A549 (cell line): Measurements from ENCODE around the gene GFM2. TPM values are rescaled to one million over a fixed set of nuclear protein-coding genes. Genes with fewer than 3 reads are reported as not detected.
A peak's percentile ranks its signal among the peaks of the same experiment; 100 is the strongest.

Experiments used
- ATAC-seq, 2 experiments: fragments of 200-7000 bp in 1 of 2; fragments of >200 bp in 1 of 2; cut with Nextera tagmentation in 1 of 2; cut with Tn5 transposase in 1 of 2; 3 replicates each; pipeline versions ENCODE4 v1.8.0 to v1.9.1; 2018 to 2020; ENCODE audit warnings: mild to moderate bottlenecking in 1 of 2, moderate library complexity in 1 of 2
- CTCF ChIA-PET: fragments of 300-600 bp; sonication (Branson Sonifier 250); formaldehyde crosslinking; extraction: SDS; loops from one replicate; lab custom pipeline; 2021; ENCODE audit warnings: antibody characterized with exemption, inconsistent platforms; lab: Yijun Ruan, JAX
- POLR2A ChIA-PET: fragments of 350-600 bp; formaldehyde crosslinking; extraction: SDS; loops from one replicate; lab custom pipeline; 2021; ENCODE audit warnings: antibody characterized with exemption, inconsistent platforms; lab: Yijun Ruan, JAX
- DNase-seq, 2 experiments: peaks; one replicate each; pipeline versions ENCODE4 v3.0.0 to v3.0.0-alpha.2; 2011 to 2016; ENCODE audit warnings: low read depth in 1 of 2, low spot score in 1 of 2
- FAIRE-seq: peaks from 2 replicates; lab custom pipeline; 2011; peaks lifted over from hg19 to GRCh38; lab: Jason Lieb, UNC
- H3K27ac ChIP-seq, 2 experiments: fragments of >200 bp; sonication (Bioruptor Twin); formaldehyde crosslinking; 3 replicates each; pipeline ENCODE4 v1.5.1; 2016 to 2017
- H3K4me1 ChIP-seq: fragments of >200 bp; sonication (Bioruptor Twin); formaldehyde crosslinking; 3 replicates; pipeline ENCODE4 v1.6.1; 2016
- H3K4me2 ChIP-seq: fragments of >200 bp; sonication (Bioruptor Twin); formaldehyde crosslinking; 3 replicates; pipeline ENCODE4 v1.6.1; 2016
- H3K4me3 ChIP-seq: fragments of >200 bp; sonication (Bioruptor Twin); formaldehyde crosslinking; 3 replicates; pipeline ENCODE4 v1.5.1; 2016
- H3K9me3 ChIP-seq: fragments of >200 bp; sonication (Bioruptor Twin); formaldehyde crosslinking; 3 replicates; pipeline ENCODE4 v1.6.1; 2016
- BHLHE40 ChIP-seq: IDR thresholded peaks from 2 replicates; pipeline ENCODE4 v1.6.1; 2012; ENCODE audit warnings: low read depth, low read length, inconsistent platforms
- CEBPB ChIP-seq, 2 experiments: fragments of >200 bp in 1 of 2; sonication (Bioruptor Twin) in 1 of 2; formaldehyde crosslinking in 1 of 2; IDR thresholded peaks; 2 replicates each; pipeline ENCODE4 v1.6.1; 2012 to 2016
- CHD4 ChIP-seq: fragments of 200-600 bp; sonication (generic); IDR thresholded peaks from 2 replicates; pipeline ENCODE4 v1.6.1; 2016; ENCODE audit warnings: antibody characterized with exemption, mild to moderate bottlenecking, borderline replicate concordance
- EP300 ChIP-seq, 2 experiments: fragments of >200 bp; sonication (Bioruptor Twin); formaldehyde crosslinking; IDR thresholded peaks; 2 replicates in 1 of 2; 3 replicates in 1 of 2; pipeline ENCODE4 v1.6.1; 2016 to 2017
- ESRRA ChIP-seq: fragments of 150-350 bp; IDR thresholded peaks from 2 replicates; pipeline ENCODE4 v1.6.1; 2014; ENCODE audit warnings: mild to moderate bottlenecking, low read length, borderline replicate concordance
- FOSB ChIP-seq: fragments of 250-450 bp; sonication (Bioruptor Pico); IDR thresholded peaks from 2 replicates; pipeline ENCODE4 v1.5.0; 2020; ENCODE audit warnings: mild to moderate bottlenecking, moderate library complexity
- FOSL2 ChIP-seq, 2 experiments: fragments of 450-650 bp in 1 of 2; fragments of >200 bp in 1 of 2; sonication (Bioruptor Twin) in 1 of 2; formaldehyde crosslinking; IDR thresholded peaks; 2 replicates each; pipeline versions ENCODE4 v1.5.0 to v1.6.1; 2016 to 2020; ENCODE audit warnings: mild to moderate bottlenecking in 1 of 2, moderate library complexity in 1 of 2
- FOXS1 ChIP-seq: fragments of 250-450 bp; sonication (Bioruptor Pico); IDR thresholded peaks from 2 replicates; pipeline ENCODE4 v1.5.0; 2020; ENCODE audit warnings: mild to moderate bottlenecking, moderate library complexity
- GATA3 ChIP-seq: IDR thresholded peaks from 2 replicates; pipeline ENCODE4 v1.6.1; 2012; ENCODE audit warnings: borderline replicate concordance
- HEYL ChIP-seq: fragments of 250-450 bp; sonication (Bioruptor Pico); IDR thresholded peaks from 2 replicates; pipeline ENCODE4 v1.8.0; 2021; ENCODE audit warnings: mild to moderate bottlenecking, moderate library complexity
- JUN ChIP-seq, 2 experiments: fragments of >200 bp; sonication (Bioruptor Twin); formaldehyde crosslinking; IDR thresholded peaks; 2 replicates in 1 of 2; 3 replicates in 1 of 2; pipeline ENCODE4 v1.6.1; 2016 to 2017
- JUNB ChIP-seq: fragments of >200 bp; sonication (Bioruptor Twin); formaldehyde crosslinking; IDR thresholded peaks from 2 replicates; pipeline ENCODE4 v1.6.1; 2016
- KDM1A ChIP-seq: fragments of 200-600 bp; sonication (generic); IDR thresholded peaks from 2 replicates; pipeline ENCODE4 v1.6.1; 2016; ENCODE audit warnings: low read depth, mild to moderate bottlenecking
- MAFK ChIP-seq: fragments of 450-650 bp; IDR thresholded peaks from 2 replicates; pipeline ENCODE4 v1.6.1; 2014; ENCODE audit not compliant: partially characterized antibody
- MAX ChIP-seq: IDR thresholded peaks from 2 replicates; pipeline ENCODE4 v1.6.1; 2012
- MAZ ChIP-seq: fragments of 150-350 bp; IDR thresholded peaks from 2 replicates; pipeline ENCODE4 v1.6.1; 2014; ENCODE audit warnings: antibody characterized with exemption, low read depth, low read length, borderline replicate concordance
- NFE2L2 ChIP-seq: fragments of 150-350 bp; conservative IDR thresholded peaks from 2 replicates; pipeline ENCODE4 v1.6.1; 2014; ENCODE audit warnings: low read length
- PBX3 ChIP-seq: IDR thresholded peaks from 2 replicates; pipeline ENCODE4 v1.6.1; 2012
- PHF8 ChIP-seq: fragments of 200-600 bp; sonication (generic); IDR thresholded peaks from 2 replicates; pipeline ENCODE4 v1.6.1; 2016; ENCODE audit warnings: low read depth, mild to moderate bottlenecking, antibody characterized with exemption, moderate library complexity, borderline replicate concordance
- POLR2AphosphoS2 ChIP-seq: conservative IDR thresholded peaks from 2 replicates; pipeline ENCODE4 v1.6.1; 2012; ENCODE audit warnings: low read length, improper control_type of control experiment, inconsistent platforms
- RAD21 ChIP-seq, 2 experiments: fragments of >200 bp in 1 of 2; sonication (Bioruptor Twin) in 1 of 2; formaldehyde crosslinking in 1 of 2; IDR thresholded peaks in 1 of 2; conservative IDR thresholded peaks in 1 of 2; 2 replicates in 1 of 2; 3 replicates in 1 of 2; pipeline ENCODE4 v1.6.1; 2012 to 2018; ENCODE audit warnings: inconsistent platforms in 1 of 2
- RCOR1 ChIP-seq: fragments of 150-350 bp; IDR thresholded peaks from 2 replicates; pipeline ENCODE4 v1.6.1; 2014; ENCODE audit warnings: antibody characterized with exemption, low read length, low read depth
- RFX5 ChIP-seq: fragments of 450-650 bp; IDR thresholded peaks from 2 replicates; pipeline ENCODE4 v1.7.1; 2014; ENCODE audit warnings: antibody characterized with exemption, mild to moderate bottlenecking, moderate library complexity
- RNF2 ChIP-seq: fragments of 200-600 bp; sonication (generic); IDR thresholded peaks from 2 replicates; pipeline ENCODE4 v1.6.1; 2016; ENCODE audit warnings: low read depth, mild to moderate bottlenecking, antibody characterized with exemption, moderate library complexity, borderline replicate concordance
- SMC3 ChIP-seq: fragments of >200 bp; sonication (Bioruptor Twin); formaldehyde crosslinking; IDR thresholded peaks from 3 replicates; pipeline ENCODE4 v1.6.1; 2018; ENCODE audit warnings: inconsistent platforms
- SREBF2 ChIP-seq: fragments of 450-650 bp; IDR thresholded peaks from 2 replicates; pipeline ENCODE4 v1.6.1; 2014; ENCODE audit warnings: mild to moderate bottlenecking, moderate library complexity
- TFCP2L1 ChIP-seq: fragments of 250-450 bp; sonication (Bioruptor Pico); IDR thresholded peaks from 2 replicates; pipeline ENCODE4 v1.5.0; 2021; ENCODE audit warnings: mild to moderate bottlenecking
- TP53 ChIP-seq: fragments of 250-450 bp; sonication (Bioruptor Pico); IDR thresholded peaks from 2 replicates; pipeline ENCODE4 v1.5.0; 2021; ENCODE audit warnings: mild to moderate bottlenecking, moderate library complexity
- ZC3H11A ChIP-seq: fragments of 450-650 bp; IDR thresholded peaks from 2 replicates; pipeline ENCODE4 v1.6.1; 2014; ENCODE audit warnings: antibody characterized with exemption, mild to moderate bottlenecking
- WGBS: methylation state at CpG from one replicate; pipeline ENCODE4 v1.1.6; 2017; ENCODE audit errors: missing lambda C conversion rate; 5-methylcytosine and 5-hydroxymethylcytosine counted together
- polyA plus RNA-seq, 4 experiments: library from polyadenylated mRNA; depleted of rRNA in 3 of 4; stranded (reverse); fragments of >200 nt; fragmentation: RNase III in 1 of 4; extraction: RNeasy Plus Mini Kit Qiagen cat#74134 plus additional on column Dnase treatment in 1 of 4; gene quantifications; 2 replicates in 3 of 4; 3 replicates in 1 of 4; pipeline ENCODE4 v1.2.3, GENCODE V29; 2011 to 2017

The GFM2 gene
- polyA plus RNA-seq, 2 of the 4 experiments (the other 2 are of a cell fraction), result 32.2 to 63.1 TPM

- FAIRE-seq (no peak), ATAC-seq (no peak), DNase-seq (peak in 1 of 2 experiments; percentile 25)
- 0 out of 3 replicates have a peak overlapping the region, but pooled peaks have one; percentile 85 for H3K4me3 ChIP-seq
- peak overlapping the region in 1 of 2 experiments; percentile 90; a peak in 2 of 6 replicates for H3K27ac ChIP-seq
- 72% methylated on average over 9 of the region's 9 CpGs for WGBS
- peak overlapping the region; percentile 81 for H3K4me2 ChIP-seq
- POLR2A ChIA-PET, result no interaction called here
- no peaks in the 10 kb centered on the region for H3K9me3 ChIP-seq
- H3K4me1 ChIP-seq, result peaks cover 59% of the 10 kb centered on the region
- CTCF ChIA-PET, result interaction anchor here (1.9 to 2.2 kb wide), 3 partner anchors 11 to 27 kb away, joined by 6 to 9 read pairs (median 7); no protein-coding TSS in a partner anchor
- TF ChIP-seq PBX3, result no peak
- no peak for TF ChIP-seq NFE2L2
- no peak for TF ChIP-seq KDM1A
- TF ChIP-seq SMC3, result no peak
- no peak for TF ChIP-seq RNF2
- no peak for TF ChIP-seq FOXS1 (CRISPR knock-in tag)
- no peak for TF ChIP-seq ZC3H11A
- TF ChIP-seq TFCP2L1 (CRISPR knock-in tag), result no peak
- TF ChIP-seq CHD4, result no peak
- no peak for TF ChIP-seq CEBPB (IDR thresholded peaks at IDR 0.05)
- no peak for TF ChIP-seq MAX
- TF ChIP-seq POLR2AphosphoS2, result no peak
- no peak for TF ChIP-seq JUN (IDR thresholded peaks at IDR 0.05)
- TF ChIP-seq, all 56 proteins: peak for 0
Observed at GRCh38 chr5:74765201-74765600, 1.7 kb downstream of the GFM2 start.

GRCh38 chr5:74763504-74763903 lies 3.4 kb downstream of the GFM2 start:
- TF ChIP-seq BHLHE40 (no peak), FOSL2 (IDR thresholded peaks at IDR 0.05) (no peak), FOSL2 (CRISPR knock-in tag; IDR thresholded peaks at IDR 0.05) (peak; percentile 74), SMC3 (no peak), ZC3H11A (no peak), ESRRA (no peak), HEYL (no peak), SREBF2 (no peak), EP300 (IDR thresholded peaks at IDR 0.05) (no peak)
- TF ChIP-seq, all 56 proteins: peak for 1
- no peak for FAIRE-seq
- CTCF ChIA-PET, result interaction anchor here (1.9 kb wide), 1 partner anchor 156 kb away, joined by 7 read pairs; no protein-coding TSS in a partner anchor
- ATAC-seq, result no peak
- POLR2A ChIA-PET, result interaction anchor here (1.2 kb wide), 1 partner anchor 10 kb away, joined by 4 read pairs; no protein-coding TSS in a partner anchor
- no peak for DNase-seq
- Histone ChIP-seq H3K9me3 (no peaks in the 10 kb centered on the region), H3K27ac (peak overlapping the region in 1 of 2 experiments; percentile 51; a peak in 3 of 6 replicates), H3K4me1 (peaks cover 59% of the 10 kb centered on the region), H3K4me2 (peak overlapping the region; percentile 81), H3K4me3 (no peak overlapping the region)

GRCh38 chr5:74762599-74762998 lies 4.3 kb downstream of the GFM2 start:
- H3K4me1 ChIP-seq, result peaks cover 55% of the 10 kb centered on the region
- H3K4me2 ChIP-seq, result peak overlapping the region; percentile 81
- peak; percentile 51 to 52; a peak in 3 of 6 replicates for ATAC-seq
- TF ChIP-seq RCOR1 (no peak), TFCP2L1 (CRISPR knock-in tag) (no peak), JUNB (peak; percentile 78), TP53 (CRISPR knock-in tag) (no peak), GATA3 (peak; percentile 64; the same call in 1 of the 2 replicates), SMC3 (no peak), EP300 (IDR thresholded peaks at IDR 0.05) (peak in 1 of 2 experiments; percentile 31; a peak in 1 of 5 replicates), PHF8 (no peak), FOSL2 (IDR thresholded peaks at IDR 0.05) (peak; percentile 80), FOSL2 (CRISPR knock-in tag; IDR thresholded peaks at IDR 0.05) (peak; percentile 90), MAFK (no peak), RFX5 (no peak), RAD21 (conservative IDR thresholded peaks at IDR 0.05 in 1 of 2, IDR thresholded peaks at IDR 0.05 in 1 of 2) (no peak), MAZ (no peak), BHLHE40 (no peak), MAX (no peak), FOSB (no peak), CEBPB (IDR thresholded peaks at IDR 0.05) (peak; percentile 10 to 82; a peak in 2 of 4 replicates), KDM1A (no peak)
- H3K9me3 ChIP-seq, result no peaks in the 10 kb centered on the region
- peak; percentile 58 to 61 for DNase-seq
- ChIA-PET CTCF (interaction anchor here (1.0 to 1.9 kb wide), 2 partner anchors 90 to 156 kb away, joined by 3 to 7 read pairs; no protein-coding TSS in a partner anchor), POLR2A (interaction anchor here (1.2 kb wide), 1 partner anchor 11 kb away, joined by 4 read pairs; no protein-coding TSS in a partner anchor)
- peak overlapping the region; percentile 51 to 78 for H3K27ac ChIP-seq
- peak; percentile 88 for FAIRE-seq
- 27% methylated on average over 2 of the region's 2 CpGs for WGBS
- H3K4me3 ChIP-seq, result no peak overlapping the region
